ENCODE data around the gene CCDC141.

Gene CCDC141

GRCh38 chr2:178873912-178874311, 176.0 kb downstream of the CCDC141 start:
- ATAC-seq = no peak
- TF ChIP-seq RARB (CRISPR knock-in tag; IDR thresholded peaks at IDR 0.05) (no peak), ISL1 (CRISPR knock-in tag; IDR thresholded peaks at IDR 0.05) (no peak), PPARA (CRISPR knock-in tag; IDR thresholded peaks at IDR 0.05; ENCODE audit: borderline replicate concordance) (no peak), CSDC2 (CRISPR knock-in tag; IDR thresholded peaks at IDR 0.05) (no peak), ZNF565 (CRISPR knock-in tag; conservative IDR thresholded peaks at IDR 0.05; ENCODE audit: low read depth) (no peak), SNAI2 (CRISPR knock-in tag; IDR thresholded peaks at IDR 0.05) (no peak), ESRRG (CRISPR knock-in tag; IDR thresholded peaks at IDR 0.05) (no peak), ZNF8 (CRISPR knock-in tag; IDR thresholded peaks at IDR 0.05) (no peak), ARNTL (CRISPR knock-in tag; IDR thresholded peaks at IDR 0.05; ENCODE audit: borderline replicate concordance, low read depth) (no peak), POU6F1 (CRISPR knock-in tag; IDR thresholded peaks at IDR 0.05; ENCODE audit: borderline replicate concordance, low read depth) (no peak), TOX (CRISPR knock-in tag; IDR thresholded peaks at IDR 0.05; ENCODE audit: borderline replicate concordance) (no peak), TSHZ2 (CRISPR knock-in tag; IDR thresholded peaks at IDR 0.05) (no peak), ZFP3 (CRISPR knock-in tag; IDR thresholded peaks at IDR 0.05) (no peak), ZNF70 (CRISPR knock-in tag; IDR thresholded peaks at IDR 0.05) (no peak), BACH2 (CRISPR knock-in tag; IDR thresholded peaks at IDR 0.05; ENCODE audit: borderline replicate concordance) (no peak), GLIS3 (CRISPR knock-in tag; IDR thresholded peaks at IDR 0.05) (no peak)
- TF ChIP-seq, protein P1, sequence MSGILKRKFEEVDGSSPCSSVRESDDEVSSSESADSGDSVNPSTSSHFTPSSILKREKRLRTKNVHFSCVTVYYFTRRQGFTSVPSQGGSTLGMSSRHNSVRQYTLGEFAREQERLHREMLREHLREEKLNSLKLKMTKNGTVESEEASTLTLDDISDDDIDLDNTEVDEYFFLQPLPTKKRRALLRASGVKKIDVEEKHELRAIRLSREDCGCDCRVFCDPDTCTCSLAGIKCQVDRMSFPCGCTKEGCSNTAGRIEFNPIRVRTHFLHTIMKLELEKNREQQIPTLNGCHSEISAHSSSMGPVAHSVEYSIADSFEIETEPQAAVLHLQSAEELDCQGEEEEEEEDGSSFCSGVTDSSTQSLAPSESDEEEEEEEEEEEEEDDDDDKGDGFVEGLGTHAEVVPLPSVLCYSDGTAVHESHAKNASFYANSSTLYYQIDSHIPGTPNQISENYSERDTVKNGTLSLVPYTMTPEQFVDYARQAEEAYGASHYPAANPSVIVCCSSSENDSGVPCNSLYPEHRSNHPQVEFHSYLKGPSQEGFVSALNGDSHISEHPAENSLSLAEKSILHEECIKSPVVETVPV (CRISPR knock-in tag; IDR thresholded peaks at IDR 0.05) = no peak
- TF ChIP-seq, protein P2, sequence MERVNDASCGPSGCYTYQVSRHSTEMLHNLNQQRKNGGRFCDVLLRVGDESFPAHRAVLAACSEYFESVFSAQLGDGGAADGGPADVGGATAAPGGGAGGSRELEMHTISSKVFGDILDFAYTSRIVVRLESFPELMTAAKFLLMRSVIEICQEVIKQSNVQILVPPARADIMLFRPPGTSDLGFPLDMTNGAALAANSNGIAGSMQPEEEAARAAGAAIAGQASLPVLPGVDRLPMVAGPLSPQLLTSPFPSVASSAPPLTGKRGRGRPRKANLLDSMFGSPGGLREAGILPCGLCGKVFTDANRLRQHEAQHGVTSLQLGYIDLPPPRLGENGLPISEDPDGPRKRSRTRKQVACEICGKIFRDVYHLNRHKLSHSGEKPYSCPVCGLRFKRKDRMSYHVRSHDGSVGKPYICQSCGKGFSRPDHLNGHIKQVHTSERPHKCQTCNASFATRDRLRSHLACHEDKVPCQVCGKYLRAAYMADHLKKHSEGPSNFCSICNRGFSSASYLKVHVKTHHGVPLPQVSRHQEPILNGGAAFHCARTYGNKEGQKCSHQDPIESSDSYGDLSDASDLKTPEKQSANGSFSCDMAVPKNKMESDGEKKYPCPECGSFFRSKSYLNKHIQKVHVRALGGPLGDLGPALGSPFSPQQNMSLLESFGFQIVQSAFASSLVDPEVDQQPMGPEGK (CRISPR knock-in tag; IDR thresholded peaks at IDR 0.05; ENCODE audit: borderline replicate concordance) = no peak
- TF ChIP-seq, protein P3, sequence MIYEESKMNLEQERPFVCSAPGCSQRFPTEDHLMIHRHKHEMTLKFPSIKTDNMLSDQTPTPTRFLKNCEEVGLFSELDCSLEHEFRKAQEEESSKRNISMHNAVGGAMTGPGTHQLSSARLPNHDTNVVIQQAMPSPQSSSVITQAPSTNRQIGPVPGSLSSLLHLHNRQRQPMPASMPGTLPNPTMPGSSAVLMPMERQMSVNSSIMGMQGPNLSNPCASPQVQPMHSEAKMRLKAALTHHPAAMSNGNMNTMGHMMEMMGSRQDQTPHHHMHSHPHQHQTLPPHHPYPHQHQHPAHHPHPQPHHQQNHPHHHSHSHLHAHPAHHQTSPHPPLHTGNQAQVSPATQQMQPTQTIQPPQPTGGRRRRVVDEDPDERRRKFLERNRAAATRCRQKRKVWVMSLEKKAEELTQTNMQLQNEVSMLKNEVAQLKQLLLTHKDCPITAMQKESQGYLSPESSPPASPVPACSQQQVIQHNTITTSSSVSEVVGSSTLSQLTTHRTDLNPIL (CRISPR knock-in tag; IDR thresholded peaks at IDR 0.05; ENCODE audit: low read depth) = no peak

GRCh38 chr2:178871536-178871935, 178.4 kb downstream of the CCDC141 start:
- ATAC-seq = no peak
- TF ChIP-seq, protein P3 (CRISPR knock-in tag; IDR thresholded peaks at IDR 0.05; ENCODE audit: low read depth) = no peak
- TF ChIP-seq TCF4 (CRISPR knock-in tag; IDR thresholded peaks at IDR 0.05; ENCODE audit: borderline replicate concordance) = no peak
- no peak for TF ChIP-seq RARB (CRISPR knock-in tag; IDR thresholded peaks at IDR 0.05)
- no peak for TF ChIP-seq ZNF8 (CRISPR knock-in tag; IDR thresholded peaks at IDR 0.05)
- TF ChIP-seq CSDC2 (CRISPR knock-in tag; IDR thresholded peaks at IDR 0.05) = no peak
- no peak for TF ChIP-seq POU6F1 (CRISPR knock-in tag; IDR thresholded peaks at IDR 0.05; ENCODE audit: borderline replicate concordance, low read depth)
- TF ChIP-seq ESRRG (CRISPR knock-in tag; IDR thresholded peaks at IDR 0.05) = no peak
- TF ChIP-seq TOX (CRISPR knock-in tag; IDR thresholded peaks at IDR 0.05; ENCODE audit: borderline replicate concordance) = no peak
- TF ChIP-seq ZC3H10 (CRISPR knock-in tag; IDR thresholded peaks at IDR 0.05) = no peak
- no peak for TF ChIP-seq ZFP3 (CRISPR knock-in tag; IDR thresholded peaks at IDR 0.05)
- no peak for TF ChIP-seq ISL1 (CRISPR knock-in tag; IDR thresholded peaks at IDR 0.05)
- no peak for TF ChIP-seq SNAI2 (CRISPR knock-in tag; IDR thresholded peaks at IDR 0.05)
- TF ChIP-seq ZFP30 (CRISPR knock-in tag; IDR thresholded peaks at IDR 0.05) = no peak
- TF ChIP-seq, protein P2 (CRISPR knock-in tag; IDR thresholded peaks at IDR 0.05; ENCODE audit: borderline replicate concordance) = no peak
- TF ChIP-seq ZNF565 (CRISPR knock-in tag; conservative IDR thresholded peaks at IDR 0.05; ENCODE audit: low read depth) = no peak
- TF ChIP-seq GLIS3 (CRISPR knock-in tag; IDR thresholded peaks at IDR 0.05) = no peak
- no peak for TF ChIP-seq BACH2 (CRISPR knock-in tag; IDR thresholded peaks at IDR 0.05; ENCODE audit: borderline replicate concordance)
